ENCODE measurements around the gene SDR39U1.

- no peak for TF ChIP-seq CTCF (IDR thresholded peaks at IDR 0.05)
- no peak for TF ChIP-seq POLR2A (IDR thresholded peaks at IDR 0.05)
Measured at GRCh38 chr14:24437736-24438067, 4.9 kb downstream of the SDR39U1 start.

All from uterus (tissue), 2 donors.